ENCODE measurements around the gene CACNA2D3. TPM values are rescaled to one million over a fixed set of nuclear protein-coding genes. Genes with fewer than 3 reads are reported as not detected.
A peak's percentile ranks its signal among the peaks of the same experiment; 100 is the strongest.

Gene CACNA2D3
- total RNA-seq, 1 donor from 2014 or later: 3.6 TPM

GRCh38 chr3:54547846-54548245, 425.5 kb downstream of the CACNA2D3 start:
- no peak for DNase-seq
- Histone ChIP-seq H3K9me3 (no peaks in the 10 kb centered on the region), H3K36me3 (no peaks in the 10 kb centered on the region), H3K4me1 (no peaks in the 10 kb centered on the region), H3K4me3 (no peak overlapping the region), H3K27me3 (ENCODE audit: low read depth) (no peaks in the 10 kb centered on the region), H3K27ac (no peak overlapping the region)
- intact Hi-C loops (cut with DNase I): no loop called here
- no peak for TF ChIP-seq CTCF (IDR thresholded peaks at IDR 0.05)
- ATAC-seq: no peak

GRCh38 chr3:54549607-54550220, 427.4 kb downstream of the CACNA2D3 start:
- H3K27ac ChIP-seq: no peak overlapping the region
- no peak overlapping the region for H3K4me3 ChIP-seq
- no peaks in the 10 kb centered on the region for H3K36me3 ChIP-seq
- no peaks in the 10 kb centered on the region for H3K27me3 ChIP-seq (ENCODE audit: low read depth)
- intact Hi-C loops (cut with DNase I): no loop called here
- H3K9me3 ChIP-seq: no peaks in the 10 kb centered on the region
- ATAC-seq (no peak), DNase-seq (no peak)
- H3K4me1 ChIP-seq: no peaks in the 10 kb centered on the region
- no peak for TF ChIP-seq CTCF (IDR thresholded peaks at IDR 0.05)

- no peaks in the 10 kb centered on the region for H3K36me3 ChIP-seq
- H3K4me1 ChIP-seq: no peaks in the 10 kb centered on the region
- intact Hi-C loops (cut with DNase I): no loop called here
- no peak overlapping the region for H3K27ac ChIP-seq
- H3K9me3 ChIP-seq: no peaks in the 10 kb centered on the region
- no peak for TF ChIP-seq CTCF (IDR thresholded peaks at IDR 0.05)
- ATAC-seq: no peak
- DNase-seq: no peak
- H3K4me3 ChIP-seq: no peak overlapping the region
- H3K27me3 ChIP-seq (ENCODE audit: low read depth): no peaks in the 10 kb centered on the region
Measured at GRCh38 chr3:54550221-54550977, 428.0 kb downstream of the CACNA2D3 start.

GRCh38 chr3:54556630-54557029, 434.3 kb downstream of the CACNA2D3 start:
- no peaks in the 10 kb centered on the region for H3K36me3 ChIP-seq
- H3K4me1 ChIP-seq: no peaks in the 10 kb centered on the region
- H3K9me3 ChIP-seq: no peaks in the 10 kb centered on the region
- TF ChIP-seq CTCF (IDR thresholded peaks at IDR 0.05): no peak
- intact Hi-C loops (cut with DNase I): no loop called here
- H3K27me3 ChIP-seq (ENCODE audit: low read depth): no peaks in the 10 kb centered on the region
- no peak for DNase-seq
- H3K27ac ChIP-seq: no peak overlapping the region
- no peak for ATAC-seq
- H3K4me3 ChIP-seq: no peak overlapping the region

GRCh38 chr3:54557538-54558428, 435.4 kb downstream of the CACNA2D3 start:
- Histone ChIP-seq H3K9me3 (no peaks in the 10 kb centered on the region), H3K4me1 (no peaks in the 10 kb centered on the region), H3K27ac (no peak overlapping the region), H3K4me3 (no peak overlapping the region), H3K36me3 (no peaks in the 10 kb centered on the region), H3K27me3 (ENCODE audit: low read depth) (no peaks in the 10 kb centered on the region)
- ATAC-seq: peak in 1 of 2 donors; percentile 35
- intact Hi-C loops (cut with DNase I): no loop called here
- DNase-seq: no peak
- no peak for TF ChIP-seq CTCF (IDR thresholded peaks at IDR 0.05)
